ENCODE data around the gene KCNJ4.

KCNJ4 gene

DNA sequence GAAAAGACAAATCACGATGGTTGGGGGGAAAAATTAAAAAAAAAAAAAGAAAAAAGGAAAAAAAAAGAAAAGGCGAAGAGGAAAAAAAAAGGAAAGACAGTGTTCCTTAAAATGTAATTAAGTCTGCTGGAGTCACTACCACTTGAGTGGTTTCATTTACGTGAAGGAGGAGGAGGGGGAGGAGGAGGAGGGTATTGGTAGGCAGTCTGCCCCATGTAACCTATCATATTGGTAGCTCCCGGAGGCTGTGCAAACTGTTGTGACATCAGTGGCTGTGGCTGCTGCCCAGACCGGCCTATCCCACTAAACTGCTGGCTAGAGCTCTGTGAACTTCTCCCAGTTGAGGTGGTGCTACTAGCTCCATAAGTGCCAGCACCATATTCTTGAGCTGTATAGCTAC, 30.8 kb upstream of the KCNJ4 start:
- TF ChIP-seq, protein P1, sequence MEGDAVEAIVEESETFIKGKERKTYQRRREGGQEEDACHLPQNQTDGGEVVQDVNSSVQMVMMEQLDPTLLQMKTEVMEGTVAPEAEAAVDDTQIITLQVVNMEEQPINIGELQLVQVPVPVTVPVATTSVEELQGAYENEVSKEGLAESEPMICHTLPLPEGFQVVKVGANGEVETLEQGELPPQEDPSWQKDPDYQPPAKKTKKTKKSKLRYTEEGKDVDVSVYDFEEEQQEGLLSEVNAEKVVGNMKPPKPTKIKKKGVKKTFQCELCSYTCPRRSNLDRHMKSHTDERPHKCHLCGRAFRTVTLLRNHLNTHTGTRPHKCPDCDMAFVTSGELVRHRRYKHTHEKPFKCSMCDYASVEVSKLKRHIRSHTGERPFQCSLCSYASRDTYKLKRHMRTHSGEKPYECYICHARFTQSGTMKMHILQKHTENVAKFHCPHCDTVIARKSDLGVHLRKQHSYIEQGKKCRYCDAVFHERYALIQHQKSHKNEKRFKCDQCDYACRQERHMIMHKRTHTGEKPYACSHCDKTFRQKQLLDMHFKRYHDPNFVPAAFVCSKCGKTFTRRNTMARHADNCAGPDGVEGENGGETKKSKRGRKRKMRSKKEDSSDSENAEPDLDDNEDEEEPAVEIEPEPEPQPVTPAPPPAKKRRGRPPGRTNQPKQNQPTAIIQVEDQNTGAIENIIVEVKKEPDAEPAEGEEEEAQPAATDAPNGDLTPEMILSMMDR (IDR thresholded peaks at IDR 0.05; ENCODE audit: low read depth, low read length, missing control alignments), result no peak
- no peak overlapping the region for H3K4me3 ChIP-seq (ENCODE audit: low read depth, low read length)
- in situ Hi-C loops (cut with HindIII; ENCODE audit: low sequenced_read_pairs), result no loop called here
- DNase-seq (ENCODE audit: low read depth), result no peak

DNA sequence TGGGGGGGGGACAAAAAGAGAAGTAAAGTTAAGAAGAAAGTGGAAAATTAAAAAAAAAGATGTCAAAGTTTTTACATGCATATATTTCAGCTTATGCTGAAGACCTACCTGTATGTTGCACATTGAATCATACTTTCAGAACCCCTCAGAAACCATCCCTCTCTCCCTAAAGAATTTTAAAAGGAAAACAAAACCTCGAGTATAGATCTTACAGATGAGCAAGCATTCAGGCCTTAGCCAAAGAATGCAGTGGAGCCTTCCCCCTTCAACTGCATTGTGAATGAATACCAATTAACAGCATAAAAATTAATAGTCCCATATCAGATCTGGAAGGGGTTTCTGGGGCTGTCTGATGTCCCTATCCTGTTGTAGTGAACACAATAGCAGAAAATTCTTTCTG, 29.2 kb upstream of the KCNJ4 start:
- in situ Hi-C loops (cut with HindIII; ENCODE audit: low sequenced_read_pairs), result no loop called here
- TF ChIP-seq, protein P1 (IDR thresholded peaks at IDR 0.05; ENCODE audit: low read depth, low read length, missing control alignments), result no peak
- DNase-seq (ENCODE audit: low read depth), result no peak
- H3K4me3 ChIP-seq (ENCODE audit: low read depth, low read length), result no peak overlapping the region

DNA sequence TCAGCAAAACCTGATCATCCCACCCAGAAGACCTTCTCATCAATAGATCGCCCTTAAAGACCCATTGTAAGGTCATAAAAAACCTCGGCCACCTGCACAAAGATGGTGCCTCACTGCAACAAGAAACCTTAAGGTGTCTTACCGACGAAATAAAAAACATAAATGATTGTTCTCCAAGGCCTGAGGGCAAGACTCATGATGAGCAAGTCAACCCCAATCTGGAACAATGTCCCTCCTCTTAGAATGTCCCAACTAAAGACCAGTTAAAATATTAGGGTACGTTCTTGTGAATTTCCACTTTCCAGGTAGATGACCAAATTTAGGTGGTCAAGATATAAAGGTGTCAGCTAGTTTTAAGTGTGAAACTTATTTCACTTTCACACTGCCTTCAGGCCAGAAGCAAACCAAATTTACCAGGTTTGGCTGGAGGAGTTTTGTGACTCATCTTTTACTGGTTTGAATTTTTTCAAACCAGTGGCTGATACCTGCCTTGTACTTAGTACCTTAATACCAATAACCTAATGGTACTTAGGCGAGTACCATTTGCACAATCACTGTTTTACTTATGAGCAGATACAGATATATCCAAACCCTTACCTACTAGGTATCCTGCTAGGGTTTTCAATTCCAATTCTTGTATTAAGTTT, 27.8 kb upstream of the KCNJ4 start:
- no peak overlapping the region for H3K4me3 ChIP-seq (ENCODE audit: low read depth, low read length)
- no peak for DNase-seq (ENCODE audit: low read depth)
- TF ChIP-seq, protein P1 (IDR thresholded peaks at IDR 0.05; ENCODE audit: low read depth, low read length, missing control alignments), result no peak
- in situ Hi-C loops (cut with HindIII; ENCODE audit: low sequenced_read_pairs), result no loop called here

DNA sequence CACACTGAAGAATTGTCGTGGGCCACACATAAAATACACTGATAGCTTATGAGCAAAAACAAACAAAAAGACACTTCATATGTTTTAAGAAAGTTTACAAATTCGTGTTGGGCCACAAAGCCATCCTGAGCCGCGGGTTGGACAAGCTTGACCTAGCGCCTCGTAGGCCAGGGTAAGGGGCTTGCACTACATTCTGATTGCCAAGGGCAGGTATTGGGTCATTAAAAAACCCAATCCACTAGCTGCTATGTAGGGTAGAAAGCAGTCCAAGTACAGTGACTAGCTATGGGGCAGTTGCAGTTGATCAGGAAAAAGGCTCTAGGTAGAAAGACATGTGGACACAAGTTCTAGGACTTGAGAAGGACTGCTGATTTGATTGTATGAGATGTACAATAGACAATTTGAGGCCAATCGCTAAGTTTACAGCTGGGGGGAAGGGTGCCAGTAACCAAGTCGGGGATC, 26.9 kb upstream of the KCNJ4 start:
- in situ Hi-C loops (cut with HindIII; ENCODE audit: low sequenced_read_pairs), result no loop called here
- no peak for DNase-seq (ENCODE audit: low read depth)
- H3K4me3 ChIP-seq (ENCODE audit: low read depth, low read length), result no peak overlapping the region
- TF ChIP-seq, protein P1 (IDR thresholded peaks at IDR 0.05; ENCODE audit: low read depth, low read length, missing control alignments), result no peak

DNA sequence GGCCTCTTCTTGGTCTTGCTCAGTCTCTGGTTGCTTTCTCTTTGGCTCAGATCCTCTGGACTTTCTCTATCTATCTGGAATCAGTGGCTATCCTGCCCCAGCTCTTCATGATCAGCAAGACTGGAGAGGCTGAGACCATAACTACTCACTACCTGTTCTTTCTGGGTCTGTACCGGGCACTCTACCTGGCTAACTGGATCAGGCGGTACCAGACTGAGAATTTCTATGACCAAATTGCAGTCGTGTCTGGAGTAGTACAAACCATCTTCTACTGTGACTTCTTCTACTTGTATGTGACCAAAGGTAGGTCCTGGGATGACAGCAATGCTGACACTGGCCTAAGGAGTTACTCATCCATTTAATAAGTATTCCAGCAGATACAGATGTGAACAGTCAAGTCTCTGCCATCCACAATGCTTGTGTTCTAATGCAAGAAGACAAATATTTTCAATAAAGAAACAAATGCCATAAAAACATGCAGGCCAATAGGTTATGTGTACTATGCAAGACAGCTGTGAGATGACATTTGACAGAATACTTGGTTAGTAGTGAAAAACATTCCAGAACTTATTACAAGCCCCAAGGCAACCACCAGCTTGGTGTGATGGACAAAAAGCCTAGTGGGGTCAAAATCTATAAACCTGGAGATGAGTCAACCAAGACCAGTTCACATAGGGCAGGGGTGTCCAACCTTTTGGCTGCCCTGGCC, 26.3 kb upstream of the KCNJ4 start:
- in situ Hi-C loops (cut with HindIII; ENCODE audit: low sequenced_read_pairs), result no loop called here
- TF ChIP-seq, protein P1 (IDR thresholded peaks at IDR 0.05; ENCODE audit: low read depth, low read length, missing control alignments), result no peak
- no peak overlapping the region for H3K4me3 ChIP-seq (ENCODE audit: low read depth, low read length)
- no peak for DNase-seq (ENCODE audit: low read depth)

DNA sequence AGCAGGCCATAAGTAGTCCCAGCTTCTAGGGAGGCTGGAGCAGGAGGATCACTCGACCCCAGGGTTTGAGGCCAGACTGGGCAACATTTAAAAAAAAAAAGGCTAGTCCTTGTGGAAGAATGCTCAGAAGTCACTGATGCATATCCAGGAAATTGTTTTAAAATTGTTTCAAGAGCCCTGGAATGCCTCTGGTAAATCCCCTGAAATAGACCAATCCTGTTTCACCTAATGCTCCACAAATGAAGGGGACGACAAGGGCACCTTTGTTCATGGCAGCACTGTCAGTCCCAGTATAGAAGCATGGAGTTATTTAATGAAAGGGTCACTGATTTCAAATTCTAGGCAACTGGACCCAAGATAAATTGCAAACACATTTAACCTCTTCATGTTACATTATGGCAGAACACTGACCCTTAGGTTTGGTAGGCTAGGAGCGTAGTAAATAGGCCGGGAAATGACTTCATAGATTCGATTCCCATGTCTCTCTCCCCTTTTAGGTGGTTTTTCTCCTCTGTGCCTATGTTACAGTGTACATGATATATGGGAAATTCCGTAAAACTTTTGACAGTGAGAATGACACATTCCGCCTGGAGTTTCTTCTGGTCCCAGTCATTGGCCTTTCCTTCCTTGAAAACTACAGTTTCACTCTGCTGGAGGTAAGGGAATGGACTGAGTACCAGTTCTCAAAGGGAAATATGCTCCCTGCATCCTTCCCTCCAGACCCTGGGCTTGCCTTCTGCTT, 24.3 kb upstream of the KCNJ4 start:
- H3K4me3 ChIP-seq (ENCODE audit: low read depth, low read length), result no peak overlapping the region
- in situ Hi-C loops (cut with HindIII; ENCODE audit: low sequenced_read_pairs), result no loop called here
- TF ChIP-seq, protein P1 (IDR thresholded peaks at IDR 0.05; ENCODE audit: low read depth, low read length, missing control alignments), result no peak
- DNase-seq (ENCODE audit: low read depth), result no peak

Measured in astrocyte of the cerebellum (primary cell).